ENCODE measurements around the gene PLEKHF1. TPM values are rescaled to one million over a fixed set of nuclear protein-coding genes. Genes with fewer than 3 reads are reported as not detected.

Gene PLEKHF1
- total RNA-seq, 1 donor from 2014 or later = 43.6 TPM

- intact Hi-C loops (cut with DNase I) = loop anchor here (5.0 kb wide), 1 partner anchor 40 kb away; no protein-coding TSS in a partner anchor
Observed at GRCh38 chr19:29687244-29687896, 22.1 kb downstream of the PLEKHF1 start.

GRCh38 chr19:29687897-29688728, 22.9 kb downstream of the PLEKHF1 start:
- intact Hi-C loops (cut with DNase I) = loop anchor here (5.0 kb wide), 1 partner anchor 41 kb away; no protein-coding TSS in a partner anchor
- ATAC-seq = no peak
- no peak for DNase-seq (ENCODE audit: missing footprints)

More at GRCh38 chr19:29687244-29687896, 22.1 kb downstream of the PLEKHF1 start:
- ATAC-seq = peak; percentile 45
- DNase-seq (ENCODE audit: missing footprints) = no peak

GRCh38 chr19:29690842-29691241, 25.6 kb downstream of the PLEKHF1 start:
- DNase-seq (ENCODE audit: missing footprints) = no peak
- intact Hi-C loops (cut with DNase I) = loop anchor here (1.0 kb wide), 1 partner anchor 81 kb away; no protein-coding TSS in a partner anchor

GRCh38 chr19:29694161-29694560, 28.9 kb downstream of the PLEKHF1 start:
- intact Hi-C loops (cut with DNase I) = loop anchor here (1.0 kb wide), 1 partner anchor 22 kb away; no protein-coding TSS in a partner anchor
- ATAC-seq = peak; percentile 2
- DNase-seq (ENCODE audit: missing footprints) = no peak

More at GRCh38 chr19:29690842-29691241, 25.6 kb downstream of the PLEKHF1 start:
- ATAC-seq = no peak

DNA sequence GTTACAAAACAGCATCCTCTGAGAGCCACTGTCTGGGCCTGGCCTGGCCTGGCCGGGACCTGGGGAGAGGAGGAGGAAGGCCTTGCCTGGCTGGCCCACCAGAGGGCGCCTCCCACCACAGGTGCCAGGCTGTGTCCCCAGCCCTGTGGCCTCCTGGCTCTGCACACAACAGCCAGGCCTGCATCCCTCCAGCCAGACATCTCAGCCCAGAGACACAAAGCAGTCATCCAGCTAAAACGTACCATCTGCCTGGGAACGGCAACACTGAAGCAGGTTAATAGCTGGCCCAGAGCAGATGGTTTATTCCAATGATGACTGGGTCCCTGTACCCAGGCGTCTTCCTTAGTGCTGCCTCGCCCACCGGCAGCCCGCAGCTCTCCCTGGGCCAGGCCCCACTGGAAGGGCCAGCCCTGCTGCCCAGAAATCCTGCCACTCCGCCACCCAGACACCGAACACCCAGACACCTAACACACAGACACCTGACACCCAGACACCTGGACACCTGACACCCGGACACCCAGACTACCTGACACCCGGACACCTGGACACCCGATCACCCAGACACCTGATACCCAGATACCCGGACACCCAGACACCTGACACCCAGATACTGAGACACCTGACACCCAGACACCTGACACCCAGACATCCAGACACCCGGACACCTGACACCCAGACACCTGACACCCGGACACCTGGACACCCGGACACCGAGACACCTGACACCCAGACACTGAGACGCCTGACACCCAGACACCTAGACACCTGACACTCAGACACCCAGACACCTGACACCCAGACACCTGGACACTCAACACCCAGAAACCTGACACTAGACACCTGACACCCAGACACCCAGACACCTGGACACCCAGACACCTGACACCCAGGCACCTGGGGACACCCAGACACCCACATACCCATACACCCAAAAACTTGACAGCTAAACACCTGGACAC, 29.7 kb downstream of the PLEKHF1 start:
- intact Hi-C loops (cut with DNase I) = loop anchor here (1.0 kb wide), 1 partner anchor 21 kb away; no protein-coding TSS in a partner anchor
- peak; percentile 97 for ATAC-seq

GRCh38 chr19:29695765-29696564, 30.7 kb downstream of the PLEKHF1 start:
- intact Hi-C loops (cut with DNase I) = no loop called here
- DNase-seq (ENCODE audit: missing footprints) (no peak), ATAC-seq (no peak)

More for the DNA sequence above, 29.7 kb downstream of the PLEKHF1 start:
- peak; percentile 91 for DNase-seq (ENCODE audit: missing footprints)

GRCh38 chr19:29696565-29696846, 31.2 kb downstream of the PLEKHF1 start:
- DNase-seq (ENCODE audit: missing footprints) (no peak), ATAC-seq (no peak)
- intact Hi-C loops (cut with DNase I) = no loop called here

- DNase-seq (ENCODE audit: missing footprints) (no peak), ATAC-seq (no peak)
- intact Hi-C loops (cut with DNase I) = no loop called here
Observed at GRCh38 chr19:29697523-29698261, 32.4 kb downstream of the PLEKHF1 start.

DNA sequence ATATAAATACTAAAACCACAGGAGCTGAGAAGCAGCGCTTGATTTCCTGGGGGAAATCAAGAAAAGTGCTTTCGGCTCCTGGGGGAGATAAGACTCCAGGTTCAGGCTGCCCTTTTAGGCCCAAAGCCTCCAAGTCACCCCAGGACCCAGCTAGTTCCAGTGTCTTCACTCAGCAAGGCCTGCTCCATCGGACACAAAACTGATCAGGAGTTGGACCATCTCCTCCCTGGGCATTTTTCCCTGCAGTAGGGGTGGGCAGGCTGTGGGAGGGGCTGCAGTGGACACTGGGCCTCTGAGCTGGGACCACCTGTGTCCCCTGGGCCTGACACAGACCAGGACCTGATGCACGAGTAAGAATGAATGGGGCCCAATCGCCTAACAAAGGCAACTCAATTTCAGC, 34.6 kb downstream of the PLEKHF1 start:
- intact Hi-C loops (cut with DNase I) = no loop called here
- ATAC-seq = no peak
- DNase-seq (ENCODE audit: missing footprints) = no peak

GRCh38 chr19:29700498-29700897, 35.2 kb downstream of the PLEKHF1 start:
- no peak for ATAC-seq

GRCh38 chr19:29702161-29702962, 37.1 kb downstream of the PLEKHF1 start:
- DNase-seq (ENCODE audit: missing footprints) (no peak), ATAC-seq (no peak)
- intact Hi-C loops (cut with DNase I) = no loop called here

More at GRCh38 chr19:29700498-29700897, 35.2 kb downstream of the PLEKHF1 start:
- DNase-seq (ENCODE audit: missing footprints) = no peak
- intact Hi-C loops (cut with DNase I) = no loop called here

GRCh38 chr19:29702963-29703320, 37.7 kb downstream of the PLEKHF1 start:
- no peak for ATAC-seq
- intact Hi-C loops (cut with DNase I) = no loop called here
- DNase-seq (ENCODE audit: missing footprints) = no peak

- no peak for ATAC-seq
- intact Hi-C loops (cut with DNase I) = no loop called here
- DNase-seq (ENCODE audit: missing footprints) = no peak
Observed at GRCh38 chr19:29704562-29705558, 39.6 kb downstream of the PLEKHF1 start.

DNA sequence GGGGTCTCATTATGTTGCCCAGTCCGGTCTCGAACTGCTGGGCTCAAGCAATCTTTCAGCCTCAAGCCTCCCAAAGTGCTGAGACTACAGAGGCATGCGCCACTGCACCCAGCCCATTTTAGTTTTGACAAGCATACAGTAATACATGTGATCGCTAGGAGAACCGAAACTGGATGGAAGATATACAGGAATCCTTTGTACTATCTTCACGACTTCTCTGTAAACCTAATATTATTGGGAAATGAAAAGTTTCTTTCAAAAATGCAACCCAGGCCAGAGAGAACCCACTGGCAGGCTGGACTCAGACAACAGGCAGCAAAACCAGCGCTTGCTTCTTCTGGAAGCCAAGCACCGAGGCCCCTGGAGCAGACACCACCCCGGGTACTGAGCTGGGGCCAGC, 40.4 kb downstream of the PLEKHF1 start:
- intact Hi-C loops (cut with DNase I) = no loop called here
- no peak for DNase-seq (ENCODE audit: missing footprints)
- ATAC-seq = no peak

- intact Hi-C loops (cut with DNase I) = no loop called here
- ATAC-seq (no peak), DNase-seq (ENCODE audit: missing footprints) (no peak)
Observed at GRCh38 chr19:29706635-29707034, 41.4 kb downstream of the PLEKHF1 start.
